Hindlimb muscle (tissue), 1 donor: Measurements from ENCODE around the gene AZIN2. TPM values are rescaled to one million over a fixed set of nuclear protein-coding genes. Genes with fewer than 3 reads are reported as not detected.
"Not testable (repeated sequence)": the region's sequence is repeated elsewhere in the genome, so short reads cannot be mapped to it uniquely, and the experiment has no call there.

Experiments
- DNase-seq: peaks from one replicate; pipeline ENCODE4 v3.0.0-alpha.2; 2013
- polyA plus RNA-seq: library from polyadenylated mRNA; unstranded; fragments of 120-200 nt; gene quantifications from one replicate; pipeline ENCODE4 v1.2.1, GENCODE V29; 2013; ENCODE audit not compliant: insufficient read length

Gene AZIN2
- polyA plus RNA-seq, 1 donor = 5.2 TPM

DNA sequence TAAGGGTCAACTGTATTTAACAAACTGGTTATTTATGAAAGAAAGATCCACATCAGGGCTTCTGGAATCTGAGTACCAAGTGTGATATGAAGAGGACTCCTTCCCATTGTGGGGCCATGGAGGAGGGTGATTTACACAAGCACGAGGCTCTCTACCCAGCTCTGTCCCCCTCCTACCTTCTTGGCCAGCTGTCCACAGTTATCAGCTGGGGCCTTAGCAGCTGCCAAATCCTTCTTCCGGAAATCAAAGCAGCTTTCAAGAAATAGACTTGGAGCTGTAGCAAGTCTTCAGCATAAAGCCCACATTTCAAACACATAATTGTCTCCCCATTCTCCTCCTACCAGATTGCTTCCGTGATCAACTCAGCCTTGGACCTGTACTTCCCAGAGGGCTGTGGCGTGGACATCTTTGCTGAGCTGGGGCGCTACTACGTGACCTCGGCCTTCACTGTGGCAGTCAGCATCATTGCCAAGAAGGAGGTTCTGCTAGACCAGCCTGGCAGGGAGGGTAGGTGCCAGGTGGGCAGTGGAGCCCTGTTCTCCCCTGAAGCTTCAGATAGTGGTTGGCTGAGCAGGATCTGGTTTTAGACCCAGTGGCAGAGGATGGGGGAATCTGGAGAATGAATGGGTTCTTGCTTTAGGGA, 15.5 kb downstream of the AZIN2 start:
- DNase-seq = no peak

GRCh38 chr1:33097137-33097611, 16.2 kb downstream of the AZIN2 start:
- no peak for DNase-seq

DNA sequence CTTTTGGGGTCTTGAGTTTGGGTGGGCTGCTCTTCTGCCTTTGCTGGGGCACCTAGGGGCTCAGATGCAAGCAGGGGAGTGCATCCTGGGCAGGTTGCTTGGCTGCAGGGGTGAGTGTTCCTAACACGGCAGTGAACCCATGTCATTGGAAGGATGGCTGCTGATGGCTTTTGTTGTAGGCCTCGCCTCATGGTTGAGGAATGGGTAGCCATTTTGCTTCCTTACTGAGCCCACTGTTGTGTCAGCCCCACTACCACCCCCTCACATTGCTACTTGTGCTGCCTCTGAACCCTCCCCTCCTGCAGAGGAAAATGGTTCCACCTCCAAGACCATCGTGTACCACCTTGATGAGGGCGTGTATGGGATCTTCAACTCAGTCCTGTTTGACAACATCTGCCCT, 16.8 kb downstream of the AZIN2 start:
- DNase-seq = no peak

- DNase-seq = no peak
Observed at GRCh38 chr1:33098371-33098770, 17.4 kb downstream of the AZIN2 start.

DNA sequence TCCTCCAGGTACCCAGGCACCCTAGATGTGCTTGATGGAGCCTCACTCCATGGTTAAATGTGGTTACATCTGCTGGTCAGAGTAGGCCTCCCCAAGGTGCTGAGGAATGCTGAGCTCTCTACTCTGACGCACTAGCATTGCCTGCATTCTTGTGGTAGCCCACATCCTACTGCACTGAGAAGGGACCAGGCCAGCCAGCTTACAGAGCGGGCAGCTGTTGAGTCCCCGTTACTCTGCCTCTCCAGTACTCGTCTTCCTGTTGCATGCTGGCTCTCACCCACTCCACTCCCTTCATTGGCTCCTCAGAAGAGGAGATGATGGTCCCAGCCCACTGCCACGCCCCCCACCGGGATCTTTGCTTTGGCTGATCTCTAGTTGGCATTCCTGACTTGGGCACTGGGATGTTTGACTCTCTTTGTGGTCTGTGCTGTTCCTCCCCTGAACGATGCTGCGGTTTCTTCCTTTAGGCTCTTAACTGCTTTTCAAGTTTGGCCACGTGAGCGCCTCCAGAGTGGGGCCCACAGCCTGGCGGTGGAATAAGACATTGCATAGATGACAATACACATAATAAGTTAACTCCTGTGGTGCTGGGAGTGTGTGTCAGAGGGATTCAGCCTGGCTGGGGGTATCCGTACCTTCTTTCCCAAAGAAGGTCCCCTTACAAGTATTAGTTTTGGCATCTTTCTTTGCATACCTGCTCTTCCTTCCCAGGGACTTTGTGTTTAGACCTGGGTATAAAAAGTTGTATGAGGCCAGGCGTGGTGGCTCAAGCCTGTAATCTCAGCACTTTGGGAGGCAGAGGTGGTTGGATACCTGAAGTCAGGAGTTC, 18.6 kb downstream of the AZIN2 start:
- DNase-seq = no peak

GRCh38 chr1:33100119-33100415, 19.1 kb downstream of the AZIN2 start:
- DNase-seq = not testable (repeated sequence)

- no peak for DNase-seq
Observed at GRCh38 chr1:33110477-33110876, 29.5 kb downstream of the AZIN2 start.

DNA sequence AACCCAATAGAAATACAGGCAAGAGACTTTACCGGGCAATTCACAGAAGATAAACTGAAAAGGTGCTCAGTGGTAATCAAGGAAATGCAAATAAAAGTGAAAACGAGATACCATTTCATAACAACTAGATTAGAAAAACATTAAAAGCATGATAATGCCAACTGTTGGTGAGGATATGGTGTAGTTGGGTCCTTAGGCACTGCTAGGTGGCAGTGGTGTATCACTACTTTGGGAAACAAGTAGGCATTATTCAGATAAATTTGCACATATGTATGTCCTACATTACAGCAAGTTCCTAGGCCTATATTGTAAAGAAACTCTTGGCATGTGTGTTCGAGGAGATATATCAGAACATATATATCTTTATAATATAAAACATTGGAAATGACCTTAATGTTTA, 31.0 kb downstream of the AZIN2 start:
- no peak for DNase-seq

- no peak for DNase-seq
Observed at GRCh38 chr1:33117440-33118085, 36.6 kb downstream of the AZIN2 start.

GRCh38 chr1:33118274-33118673, 37.3 kb downstream of the AZIN2 start:
- no peak for DNase-seq

DNA sequence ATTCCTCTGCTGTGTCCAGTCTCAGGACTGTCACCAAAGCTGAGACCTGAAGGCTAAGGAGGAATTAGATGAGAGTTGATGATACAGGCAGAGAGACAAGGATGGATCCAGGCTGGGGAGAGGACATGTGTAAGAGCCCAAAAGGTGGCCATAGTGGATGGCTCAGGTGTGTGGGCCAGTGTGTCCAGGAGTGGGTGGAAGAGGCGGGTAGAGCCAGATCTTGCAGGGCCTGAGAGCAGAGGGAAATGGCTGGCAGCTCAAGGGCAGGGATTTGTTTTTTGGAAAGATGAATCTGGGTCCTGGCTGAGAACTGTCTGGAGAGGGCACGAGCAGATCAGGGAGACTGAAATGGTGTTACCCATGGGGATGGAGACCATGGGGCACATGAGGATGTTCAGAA, 38.1 kb downstream of the AZIN2 start:
- no peak for DNase-seq

DNA sequence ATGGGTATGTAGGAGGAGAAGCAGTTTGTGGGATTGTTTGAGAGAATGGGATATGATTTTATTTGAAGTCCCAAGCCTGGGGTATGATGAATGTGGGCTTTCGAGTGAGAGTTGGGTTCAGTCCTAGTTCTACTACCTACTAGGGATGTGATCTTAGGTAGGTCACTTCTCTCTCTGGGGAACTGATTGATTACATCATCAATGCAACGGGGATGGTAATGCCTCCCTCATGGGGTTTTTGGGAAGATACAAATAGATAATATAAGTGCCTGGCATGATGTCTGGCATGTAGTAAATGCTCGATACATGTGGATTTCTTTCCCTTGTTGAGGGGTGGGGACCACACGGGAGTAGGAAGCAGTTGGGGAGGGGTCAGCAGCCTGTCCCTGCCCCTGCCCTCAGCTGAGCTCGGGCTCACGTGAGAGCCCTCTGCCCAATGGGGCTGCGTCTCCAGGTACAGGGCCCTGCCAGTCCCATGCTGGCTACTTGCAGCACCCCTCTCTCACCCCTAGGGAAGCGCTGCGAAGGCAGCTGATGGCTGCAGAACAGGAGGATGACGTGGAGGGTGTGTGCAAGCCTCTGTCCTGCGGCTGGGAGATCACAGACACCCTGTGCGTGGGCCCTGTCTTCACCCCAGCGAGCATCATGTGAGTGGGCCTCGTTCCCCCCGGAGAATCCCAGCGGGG, 38.7 kb downstream of the AZIN2 start:
- DNase-seq = no peak

GRCh38 chr1:33120436-33121231, 39.7 kb downstream of the AZIN2 start:
- no peak for DNase-seq

DNA sequence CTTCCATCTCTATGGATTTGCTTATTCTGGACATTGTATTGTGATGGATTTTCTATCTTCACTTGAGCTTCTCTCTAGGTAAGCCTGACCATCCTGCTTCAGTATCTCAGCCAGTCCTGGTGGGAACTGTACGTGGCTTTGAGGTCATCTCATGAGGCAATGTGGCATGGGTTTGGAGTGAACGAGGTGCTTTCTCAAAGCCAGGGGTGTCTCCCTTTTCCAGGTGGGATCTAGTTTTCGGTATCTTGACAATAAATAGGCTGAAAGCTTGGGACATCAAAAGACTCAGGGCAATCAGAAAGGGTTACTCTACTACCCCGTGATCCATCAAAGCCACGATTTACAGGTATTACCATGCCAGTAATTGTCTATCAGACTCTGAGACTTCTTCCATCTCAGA, 40.8 kb downstream of the AZIN2 start:
- DNase-seq = no peak

DNA sequence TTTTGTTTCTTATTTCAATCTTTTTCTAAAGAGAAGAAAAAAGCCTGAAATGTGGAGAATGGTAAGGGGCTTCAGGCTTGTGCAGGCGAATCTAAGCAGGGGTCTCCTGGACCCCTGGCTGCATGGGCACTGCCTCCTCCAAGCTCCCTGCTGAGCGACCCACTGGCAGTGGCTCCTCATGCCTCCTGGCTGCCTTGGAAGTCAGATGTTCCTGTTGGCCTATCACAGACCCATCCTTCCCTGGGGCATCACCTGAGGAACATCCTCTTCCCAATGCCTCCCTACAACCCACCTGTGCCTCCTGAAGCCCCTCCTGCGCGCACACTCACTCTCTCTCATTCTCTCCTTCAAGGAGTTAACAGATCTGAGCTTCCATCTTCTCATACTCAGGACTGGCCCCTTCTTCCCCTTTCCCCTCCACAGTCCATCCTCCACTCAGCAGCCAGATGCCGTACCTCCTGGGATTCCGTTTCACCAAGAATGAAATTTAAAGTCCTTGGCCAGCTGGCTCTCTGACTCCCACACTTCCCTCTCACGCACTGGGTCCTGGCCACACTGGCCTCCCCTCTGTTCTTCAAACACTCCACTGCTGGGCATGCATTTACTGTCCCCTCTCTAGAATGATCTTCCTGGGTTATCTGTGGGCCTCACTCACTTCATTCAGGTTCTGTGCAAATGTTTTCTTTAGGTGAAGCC, 41.7 kb downstream of the AZIN2 start:
- no peak for DNase-seq

GRCh38 chr1:33123266-33123665, 42.3 kb downstream of the AZIN2 start:
- no peak for DNase-seq

- not testable (repeated sequence) for DNase-seq
Observed at GRCh38 chr1:33124647-33125046, 43.7 kb downstream of the AZIN2 start.

DNA sequence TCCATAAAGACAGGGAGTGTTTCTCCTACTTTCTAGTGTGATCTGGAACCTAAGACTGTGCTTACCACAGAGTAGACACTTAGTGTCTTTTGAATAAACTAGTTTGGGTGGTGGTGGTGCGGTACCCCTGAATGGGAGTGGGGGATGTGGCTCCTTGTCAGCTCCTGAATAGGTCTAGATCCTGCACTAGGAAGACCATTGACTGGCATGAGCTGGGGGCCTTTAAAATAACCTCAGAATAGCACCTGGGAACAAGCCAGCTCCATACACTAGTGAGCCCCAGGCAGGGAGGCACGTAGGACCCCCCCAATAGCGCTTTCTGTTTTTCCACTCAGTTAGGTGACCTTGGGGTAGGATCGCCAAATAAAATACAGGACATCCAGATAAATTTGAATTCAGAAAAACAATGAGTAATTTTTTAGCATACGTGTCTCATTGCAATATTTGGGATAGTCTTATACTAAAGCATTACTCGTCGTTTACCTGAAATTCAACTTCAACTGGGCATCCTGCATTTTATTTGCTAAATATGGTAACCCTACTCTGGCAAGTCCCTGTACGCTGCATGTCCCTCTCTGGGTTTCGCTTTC, 45.6 kb downstream of the AZIN2 start:
- DNase-seq = no peak

DNA sequence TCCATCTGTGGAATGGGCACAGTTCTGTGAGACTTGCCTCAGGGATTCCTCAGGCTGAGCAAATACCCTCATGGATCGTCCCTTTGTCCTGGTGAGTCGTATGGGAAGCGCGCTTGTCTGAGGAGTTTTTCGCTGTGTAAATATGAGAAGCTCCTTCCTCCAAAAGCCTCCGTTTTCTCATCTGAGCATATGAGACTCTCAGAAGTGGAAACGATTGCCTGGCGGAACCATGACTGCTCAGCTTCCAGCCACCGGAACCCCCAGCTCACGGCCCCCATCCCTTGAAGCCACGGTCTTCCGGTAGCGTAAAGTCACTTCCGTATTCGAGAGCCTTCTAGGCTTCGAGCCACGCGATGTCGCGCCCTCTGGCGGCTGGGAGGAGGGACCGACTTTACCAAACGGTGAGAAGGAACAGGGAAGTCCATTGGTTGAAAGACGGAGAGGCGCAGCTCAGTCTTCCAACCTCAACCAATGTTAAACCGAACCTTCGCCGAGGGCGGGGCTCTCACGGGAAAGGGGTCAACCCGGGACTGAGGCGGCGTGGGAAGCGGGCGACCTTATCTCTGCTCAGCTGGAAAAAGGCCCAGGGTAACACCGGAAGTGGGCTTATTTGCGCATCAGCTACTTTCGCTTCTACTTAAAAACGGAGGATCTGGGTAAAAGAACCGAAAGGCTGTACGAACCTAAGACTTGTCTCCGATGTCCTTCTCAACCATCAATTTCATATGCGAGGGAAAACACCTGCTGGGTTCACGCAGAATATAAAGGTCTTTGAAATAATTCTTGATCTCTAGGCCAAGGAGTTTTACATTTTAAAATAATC, 46.3 kb downstream of the AZIN2 start:
- peak; percentile 100 for DNase-seq

DNA sequence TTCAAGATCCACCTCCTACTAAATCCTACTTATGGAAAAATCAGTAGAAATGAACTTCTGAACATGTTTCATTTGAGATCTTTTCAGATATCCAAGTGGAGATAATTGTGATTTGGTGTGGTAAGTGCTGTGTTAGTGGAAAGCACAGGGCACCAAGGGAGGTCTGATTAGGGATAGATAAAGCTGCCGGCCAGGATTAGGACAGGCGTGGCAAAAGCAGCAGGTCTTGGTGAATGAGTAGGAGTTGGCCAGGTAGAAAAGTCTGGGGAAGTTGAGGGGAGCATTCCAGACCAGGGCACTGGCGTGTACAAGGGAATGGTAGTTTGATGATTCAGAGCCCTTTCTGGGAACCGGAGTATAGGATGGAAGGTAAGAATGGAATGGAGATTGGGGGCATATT, 47.8 kb downstream of the AZIN2 start:
- DNase-seq = no peak
